ENCODE measurements around the gene THADA. TPM values are rescaled to one million over a fixed set of nuclear protein-coding genes. Genes with fewer than 3 reads are reported as not detected.

THADA gene
- total and polyA plus RNA-seq, 7 donors = 4.4 to 35.2 (median 20.2) TPM

GRCh38 chr2:43318791-43319190 lies 277.0 kb downstream of the THADA start:
- no peaks in the 10 kb centered on the region for H3K27me3 ChIP-seq
- intact Hi-C loops (cut with DNase I) = no loop called here
- H3K27ac ChIP-seq = no peak overlapping the region
- no peak for DNase-seq
- H3K4me1 ChIP-seq = peaks cover 0 to 38% (median 29%) of the 10 kb centered on the region in 4 donors
- H3K4me3 ChIP-seq = no peak overlapping the region
- H3K36me3 ChIP-seq = peaks cover 0 to 4% (median 0%) of the 10 kb centered on the region in 4 donors
- no peaks in the 10 kb centered on the region for H3K9me3 ChIP-seq
- TF ChIP-seq POLR2A (IDR thresholded peaks at IDR 0.05) = no peak

GRCh38 chr2:43317680-43318079 lies 278.2 kb downstream of the THADA start:
- Histone ChIP-seq H3K4me1 (peaks cover 0 to 41% (median 34%) of the 10 kb centered on the region in 4 donors), H3K27ac (no peak overlapping the region), H3K27me3 (no peaks in the 10 kb centered on the region), H3K36me3 (peaks cover 0 to 4% (median 0%) of the 10 kb centered on the region in 4 donors), H3K9me3 (no peaks in the 10 kb centered on the region), H3K4me3 (no peak overlapping the region)
- 76 to 90% methylated on average over 3 of the region's 3 CpGs for WGBS, 2 donors
- intact Hi-C loops (cut with DNase I) = no loop called here
- no peak for TF ChIP-seq POLR2A (IDR thresholded peaks at IDR 0.05)
- no peak for TF ChIP-seq EP300 (IDR thresholded peaks at IDR 0.05)
- no peak for TF ChIP-seq CTCF (IDR thresholded peaks at IDR 0.05)
- no peak for TF ChIP-seq POLR2AphosphoS5 (IDR thresholded peaks at IDR 0.05)
- DNase-seq = no peak

GRCh38 chr2:43317194-43317593 lies 278.6 kb downstream of the THADA start:
- intact Hi-C loops (cut with DNase I) = no loop called here
- DNase-seq = no peak

GRCh38 chr2:43315482-43315881 lies 280.4 kb downstream of the THADA start:
- WGBS, 2 donors = 94 to 98% methylated on average over 2 of the region's 2 CpGs
- TF ChIP-seq EP300 (IDR thresholded peaks at IDR 0.05) = no peak
- no peak for TF ChIP-seq POLR2A (IDR thresholded peaks at IDR 0.05)
- TF ChIP-seq POLR2AphosphoS5 (IDR thresholded peaks at IDR 0.05) = no peak
- TF ChIP-seq CTCF (IDR thresholded peaks at IDR 0.05) = no peak
- intact Hi-C loops (cut with DNase I) = no loop called here
- H3K9me3 ChIP-seq = no peaks in the 10 kb centered on the region
- peak overlapping the region in 2 of 4 donors; percentile 78 to 80 for H3K27ac ChIP-seq
- no peaks in the 10 kb centered on the region for H3K27me3 ChIP-seq
- no peak for DNase-seq
- peaks cover 0 to 4% (median 0%) of the 10 kb centered on the region in 4 donors for H3K36me3 ChIP-seq
- H3K4me3 ChIP-seq = no peak overlapping the region
- peaks cover 0 to 58% (median 44%) of the 10 kb centered on the region in 4 donors for H3K4me1 ChIP-seq

More at GRCh38 chr2:43317194-43317593, 278.6 kb downstream of the THADA start:
- Histone ChIP-seq H3K9me3 (no peaks in the 10 kb centered on the region), H3K27me3 (no peaks in the 10 kb centered on the region), H3K4me1 (peaks cover 0 to 46% (median 38%) of the 10 kb centered on the region in 4 donors), H3K4me3 (no peak overlapping the region), H3K27ac (no peak overlapping the region), H3K36me3 (peaks cover 0 to 4% (median 0%) of the 10 kb centered on the region in 4 donors)
- TF ChIP-seq CTCF (IDR thresholded peaks at IDR 0.05) (no peak), EP300 (IDR thresholded peaks at IDR 0.05) (no peak), POLR2AphosphoS5 (IDR thresholded peaks at IDR 0.05) (no peak), POLR2A (IDR thresholded peaks at IDR 0.05) (no peak)
- 88 to 93% methylated on average over 1 of the region's 1 CpG for WGBS, 2 donors

- 72 to 77% methylated on average over 5 of the region's 5 CpGs for WGBS, 2 donors
- TF ChIP-seq CTCF (IDR thresholded peaks at IDR 0.05) (no peak), POLR2AphosphoS5 (IDR thresholded peaks at IDR 0.05) (no peak), EP300 (IDR thresholded peaks at IDR 0.05) (no peak), POLR2A (IDR thresholded peaks at IDR 0.05) (no peak)
- no peaks in the 10 kb centered on the region for H3K9me3 ChIP-seq
- peak overlapping the region; percentile 71 to 80 (median 76) for H3K27ac ChIP-seq
- no peak overlapping the region for H3K4me3 ChIP-seq
- H3K36me3 ChIP-seq = peaks cover 0 to 2% (median 0%) of the 10 kb centered on the region in 4 donors
- H3K4me1 ChIP-seq = peaks cover 0 to 53% (median 39%) of the 10 kb centered on the region in 4 donors
- intact Hi-C loops (cut with DNase I) = no loop called here
- no peaks in the 10 kb centered on the region for H3K27me3 ChIP-seq
- no peak for DNase-seq
These were observed 281.4 kb downstream of the THADA start for GRCh38 chr2:43314299-43314927.
